HPDE6-E6E7 (cell line): Measurements from ENCODE around the gene SORL1-AS1.
"Not testable (repeated sequence)": the region's sequence is repeated elsewhere in the genome, so short reads cannot be mapped to it uniquely, and the experiment has no call there.

Experiments
- DNase-seq: peaks from one replicate; pipeline ENCODE4 v3.0.0; 2011; ENCODE audit warnings: missing footprints; ENCODE audit errors: extremely low spot score

Gene SORL1-AS1

GRCh38 chr11:121427400-121427744 is 25.4 kb downstream of the SORL1-AS1 start:
- DNase-seq, result no peak

- DNase-seq, result no peak
Measured at GRCh38 chr11:121426476-121427399, 26.0 kb downstream of the SORL1-AS1 start.

GRCh38 chr11:121425828-121426227 is 26.9 kb downstream of the SORL1-AS1 start:
- no peak for DNase-seq

- DNase-seq, result no peak
Measured at GRCh38 chr11:121422675-121423074, 30.1 kb downstream of the SORL1-AS1 start.

- no peak for DNase-seq
Measured at GRCh38 chr11:121421149-121421901, 31.4 kb downstream of the SORL1-AS1 start.

- no peak for DNase-seq
Measured at GRCh38 chr11:121420398-121420797, 32.4 kb downstream of the SORL1-AS1 start.

- no peak for DNase-seq
Measured at GRCh38 chr11:121419836-121420235, 32.9 kb downstream of the SORL1-AS1 start.

GRCh38 chr11:121418625-121419114 is 34.1 kb downstream of the SORL1-AS1 start:
- no peak for DNase-seq

GRCh38 chr11:121417607-121418006 is 35.2 kb downstream of the SORL1-AS1 start:
- no peak for DNase-seq

GRCh38 chr11:121417055-121417551 is 35.7 kb downstream of the SORL1-AS1 start:
- DNase-seq, result peak; percentile 13

- DNase-seq, result peak; percentile 14
Measured at GRCh38 chr11:121415856-121416255, 36.9 kb downstream of the SORL1-AS1 start.

GRCh38 chr11:121414141-121414913 is 38.4 kb downstream of the SORL1-AS1 start:
- DNase-seq, result no peak

- DNase-seq, result no peak
Measured at GRCh38 chr11:121412711-121413415, 39.9 kb downstream of the SORL1-AS1 start.

GRCh38 chr11:121412000-121412587 is 40.7 kb downstream of the SORL1-AS1 start:
- DNase-seq, result no peak

GRCh38 chr11:121411330-121411729 is 41.4 kb downstream of the SORL1-AS1 start:
- not testable (repeated sequence) for DNase-seq

- not testable (repeated sequence) for DNase-seq
Measured at GRCh38 chr11:121410041-121410440, 42.7 kb downstream of the SORL1-AS1 start.

GRCh38 chr11:121408830-121409229 is 43.9 kb downstream of the SORL1-AS1 start:
- DNase-seq, result no peak

GRCh38 chr11:121406291-121406690 is 46.5 kb downstream of the SORL1-AS1 start:
- DNase-seq, result no peak

GRCh38 chr11:121405646-121406045 is 47.1 kb downstream of the SORL1-AS1 start:
- no peak for DNase-seq

GRCh38 chr11:121394785-121395184 is 58.0 kb downstream of the SORL1-AS1 start:
- no peak for DNase-seq

- DNase-seq, result no peak
Measured at GRCh38 chr11:121393855-121394254, 58.9 kb downstream of the SORL1-AS1 start.
